ENCODE data around the gene ATOH8. TPM values are rescaled to one million over a fixed set of nuclear protein-coding genes. Genes with fewer than 3 reads are reported as not detected.

ATOH8 gene
- total RNA-seq (11.2 TPM), polyA plus RNA-seq (ENCODE audit: insufficient read depth, low read depth, low replicate concordance) (18.6 TPM)
- long read RNA-seq, donor 1, partial matches to known transcripts = 0 of 2 reads
- long read RNA-seq, donor 1, other reads (novel, unspliced or antisense) = 0 of 2 reads
- long read RNA-seq, donor 2, transcript ATOH8-201 (3 exons, 2,438 nt) = major isoform, 6 of 6 reads
- long read RNA-seq, donor 2, partial matches to known transcripts = 0 of 6 reads
- long read RNA-seq, donor 2, other reads (novel, unspliced or antisense) = 0 of 6 reads
- long read RNA-seq, donor 3, partial matches to known transcripts = 0 of 4 reads
- long read RNA-seq, donor 3, other reads (novel, unspliced or antisense) = 0 of 4 reads
- long read RNA-seq, donor 4, partial matches to known transcripts = 0 of 4 reads
- long read RNA-seq, donor 4, other reads (novel, unspliced or antisense) = 0 of 4 reads
- long read RNA-seq, donor 5 = 0 reads
- long read RNA-seq, donor 6, partial matches to known transcripts = 0 of 3 reads
- long read RNA-seq, donor 6, other reads (novel, unspliced or antisense) = 0 of 3 reads
- long read RNA-seq, donor 7, transcript ATOH8-201 (3 exons, 2,438 nt) = major isoform, 15 of 19 reads
- long read RNA-seq, donor 7, partial matches to known transcripts = 4 of 19 reads
- long read RNA-seq, donor 7, other reads (novel, unspliced or antisense) = 0 of 19 reads
- long read RNA-seq, donor 8, transcript ATOH8-201 (3 exons, 2,438 nt) = major isoform, 7 of 7 reads
- long read RNA-seq, donor 8, partial matches to known transcripts = 0 of 7 reads
- long read RNA-seq, donor 8, other reads (novel, unspliced or antisense) = 0 of 7 reads
- long read RNA-seq, donor 9, transcript ATOH8-201 (3 exons, 2,438 nt) = major isoform, 7 of 7 reads
- long read RNA-seq, donor 9, partial matches to known transcripts = 0 of 7 reads
- long read RNA-seq, donor 9, other reads (novel, unspliced or antisense) = 0 of 7 reads
- long read RNA-seq, donor 10, partial matches to known transcripts = 0 of 2 reads
- long read RNA-seq, donor 10, other reads (novel, unspliced or antisense) = 0 of 2 reads

DNA sequence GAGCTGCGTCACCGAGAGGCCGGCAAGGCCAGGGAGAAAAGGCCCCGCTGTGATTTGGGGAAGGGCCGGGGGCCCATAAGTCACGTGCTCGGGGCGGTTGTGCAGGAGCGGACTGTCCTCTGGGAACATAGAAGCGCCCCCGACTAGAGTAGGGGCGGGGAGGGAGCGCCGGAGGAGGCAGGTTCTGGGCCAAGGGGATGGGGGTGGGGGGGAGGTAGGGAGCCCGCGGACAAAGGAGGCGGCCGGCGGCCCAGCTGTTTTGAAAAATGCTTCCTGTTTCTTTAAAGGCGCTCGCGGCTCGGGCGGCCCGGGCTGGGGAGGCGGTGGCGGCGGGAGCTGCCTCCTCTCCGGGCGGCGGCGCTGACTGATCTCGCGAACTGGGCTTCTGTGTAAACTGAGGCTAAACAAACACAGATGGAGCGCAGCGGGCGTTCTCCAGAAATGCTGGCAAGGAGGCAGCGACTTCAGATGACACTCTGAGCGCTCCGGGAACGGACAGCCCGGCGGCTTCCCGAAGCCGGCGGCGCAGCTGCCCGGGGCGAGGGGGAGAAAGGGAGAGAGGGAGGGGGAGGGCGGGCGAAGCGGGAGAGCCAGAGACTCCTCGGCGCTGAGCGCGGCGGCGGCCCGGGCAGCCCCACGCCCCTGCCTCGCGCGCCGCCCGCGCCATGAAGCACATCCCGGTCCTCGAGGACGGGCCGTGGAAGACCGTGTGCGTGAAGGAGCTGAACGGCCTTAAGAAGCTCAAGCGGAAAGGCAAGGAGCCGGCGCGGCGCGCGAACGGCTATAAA, at the start of gene ATOH8:
Gene ATOH8, plus strand, starts transcription at position 467 of the 788 bp plus-strand sequence. Its CDS starts 199 bp downstream, at position 666.
- Histone ChIP-seq H3K27ac (ENCODE audit: low read depth in 2 of 2, low read length in 2 of 2) (peak within 1 kb of the TSS in 1 of 2 donors; percentile 66), H3K36me3 (ENCODE audit: control insufficient read depth in 2 of 3, insufficient read depth in 3 of 3, low read length in 3 of 3) (no peaks in the 10 kb centered on the region), H3K9ac (ENCODE audit: low read length in 3 of 3) (peak within 1 kb of the TSS in 2 of 3 donors; percentile 37 to 67), H3K27me3 (ENCODE audit: control insufficient read depth, insufficient read depth, low read length) (no peaks in the 10 kb centered on the region), H3K4me3 (ENCODE audit: low read length in 3 of 3) (peak within 1 kb of the TSS; percentile 67 to 75 (median 67)), H3K9me3 (ENCODE audit: control insufficient read depth in 2 of 3, insufficient read depth in 1 of 3, low read length in 3 of 3) (no peaks in the 10 kb centered on the region), H3K4me1 (ENCODE audit: control insufficient read depth in 2 of 3, insufficient read depth in 2 of 3, low read depth in 1 of 3, low read length in 3 of 3) (peaks cover 0 to 37% (median 8%) of the 10 kb centered on the region in 3 donors)
- DNase-seq (peak; percentile 72 to 93 (median 82)), FAIRE-seq (no peak)
- intact Hi-C loops (cut with DNase I) = no loop called here
- TF ChIP-seq CTCF (IDR thresholded peaks at IDR 0.05; ENCODE audit: borderline replicate concordance, extremely low read depth, insufficient read depth) = no peak

- DNase-seq (no peak), FAIRE-seq (no peak)
- no peaks in the 10 kb centered on the region for H3K36me3 ChIP-seq (ENCODE audit: control insufficient read depth in 2 of 3, insufficient read depth in 3 of 3, low read length in 3 of 3)
- intact Hi-C loops (cut with DNase I) = loop anchor here (10.0 kb wide), 1 partner anchor 69 kb away; no protein-coding TSS in a partner anchor
- H3K9ac ChIP-seq (ENCODE audit: low read length in 3 of 3) = no peak overlapping the region
- no peak overlapping the region for H3K27ac ChIP-seq (ENCODE audit: low read depth in 2 of 2, low read length in 2 of 2)
- H3K9me3 ChIP-seq (ENCODE audit: control insufficient read depth in 2 of 3, insufficient read depth in 1 of 3, low read length in 3 of 3) = no peaks in the 10 kb centered on the region
- H3K4me3 ChIP-seq (ENCODE audit: low read length in 3 of 3) = no peak overlapping the region
- H3K4me1 ChIP-seq (ENCODE audit: control insufficient read depth in 2 of 3, insufficient read depth in 2 of 3, low read depth in 1 of 3, low read length in 3 of 3) = peaks cover 0 to 6% (median 3%) of the 10 kb centered on the region in 3 donors
- no peak for TF ChIP-seq CTCF (IDR thresholded peaks at IDR 0.05; ENCODE audit: borderline replicate concordance, extremely low read depth, insufficient read depth)
- H3K27me3 ChIP-seq (ENCODE audit: control insufficient read depth, insufficient read depth, low read length) = no peaks in the 10 kb centered on the region
These were observed 49.8 kb upstream of the ATOH8 start for GRCh38 chr2:85704038-85704437.
